Colonic mucosa (tissue), 4 donors: ENCODE measurements around the gene PDE2A. TPM values are rescaled to one million over a fixed set of nuclear protein-coding genes. Genes with fewer than 3 reads are reported as not detected.

Experiments used
- DNase-seq: peaks from one replicate; pipeline ENCODE4 v3.0.0-alpha.2; 2020
- H3K27ac ChIP-seq: fragments of 200-600 bp; one replicate; pipeline ENCODE4 v1.8.0; 2021
- H3K27me3 ChIP-seq: fragments of 200-600 bp; one replicate; pipeline ENCODE4 v1.8.0; 2021
- H3K36me3 ChIP-seq: fragments of 200-600 bp; one replicate; pipeline ENCODE4 v1.8.0; 2021
- H3K4me1 ChIP-seq: fragments of 200-600 bp; one replicate; pipeline ENCODE4 v1.8.0; 2021; ENCODE audit warnings: mild to moderate bottlenecking
- H3K4me3 ChIP-seq: fragments of 200-600 bp; one replicate; pipeline ENCODE4 v1.8.0; 2021
- H3K9ac ChIP-seq, 2 donors: one replicate each; pipeline ENCODE4 v1.7.0; 2013; ENCODE audit warnings: control low read depth in 2 of 2, low read depth in 2 of 2, low read length in 2 of 2
- H3K9me3 ChIP-seq: fragments of 200-600 bp; one replicate; pipeline ENCODE4 v1.8.0; 2021
- intact Hi-C: fragments of 100-400 bp; cut with DNase I; formaldehyde crosslinking; loops from one replicate; pipeline ENCODE4 v1.14.1; 2022
- total RNA-seq, 2 donors: library from RNA; stranded (reverse); fragmentation: NEBNext Ultra II Directional in 1 of 2; extraction: Animal tissue kit (Norgen Biotek cat#: 25700) in 1 of 2; gene quantifications; one replicate each; pipeline ENCODE4 v1.2.1, GENCODE V29; 2021
- TF ChIP-seq, protein P1 (sequence below): fragments of 200-600 bp; IDR thresholded peaks from one replicate; pipeline ENCODE4 v1.8.0; 2022; ENCODE audit warnings: antibody characterized with exemption, mild to moderate bottlenecking
- donor health status: healthy.
- donor health status: DM: no; HTN: no; CAD: no.
- donor health status: DM: no; HTN: no; CAD: no.

The PDE2A gene
- total RNA-seq, 2 donors from 2014 or later: 5.6 to 8.9 TPM

DNA sequence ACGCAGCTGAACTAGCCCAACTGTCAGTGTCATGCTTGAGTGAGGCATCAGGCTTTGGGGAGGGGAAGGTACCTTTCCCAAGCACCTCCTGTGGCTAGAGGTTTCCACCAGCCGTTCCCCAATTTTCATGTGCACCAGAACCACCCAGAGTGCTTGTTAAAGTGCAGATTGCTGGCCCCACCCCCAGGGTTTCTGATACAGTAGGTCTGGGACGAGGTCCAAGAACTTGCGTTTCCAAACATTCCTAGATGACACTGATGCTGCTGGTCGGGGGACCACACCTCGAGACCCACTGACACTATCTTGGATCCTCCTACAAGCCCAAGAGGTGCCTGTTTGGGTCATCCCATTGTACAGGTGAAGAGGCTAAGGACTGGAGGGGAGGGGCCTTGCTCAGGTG lies 59.8 kb downstream of the PDE2A start:
- intact Hi-C loops: no loop called here
- H3K4me3 ChIP-seq: no peak overlapping the region
- H3K9me3 ChIP-seq: no peaks in the 10 kb centered on the region
- H3K4me1 ChIP-seq: no peaks in the 10 kb centered on the region
- H3K27me3 ChIP-seq: no peaks in the 10 kb centered on the region
- no peaks in the 10 kb centered on the region for H3K36me3 ChIP-seq
- no peak overlapping the region for H3K27ac ChIP-seq
- DNase-seq: no peak
- no peak overlapping the region for H3K9ac ChIP-seq
- TF ChIP-seq, protein P1, sequence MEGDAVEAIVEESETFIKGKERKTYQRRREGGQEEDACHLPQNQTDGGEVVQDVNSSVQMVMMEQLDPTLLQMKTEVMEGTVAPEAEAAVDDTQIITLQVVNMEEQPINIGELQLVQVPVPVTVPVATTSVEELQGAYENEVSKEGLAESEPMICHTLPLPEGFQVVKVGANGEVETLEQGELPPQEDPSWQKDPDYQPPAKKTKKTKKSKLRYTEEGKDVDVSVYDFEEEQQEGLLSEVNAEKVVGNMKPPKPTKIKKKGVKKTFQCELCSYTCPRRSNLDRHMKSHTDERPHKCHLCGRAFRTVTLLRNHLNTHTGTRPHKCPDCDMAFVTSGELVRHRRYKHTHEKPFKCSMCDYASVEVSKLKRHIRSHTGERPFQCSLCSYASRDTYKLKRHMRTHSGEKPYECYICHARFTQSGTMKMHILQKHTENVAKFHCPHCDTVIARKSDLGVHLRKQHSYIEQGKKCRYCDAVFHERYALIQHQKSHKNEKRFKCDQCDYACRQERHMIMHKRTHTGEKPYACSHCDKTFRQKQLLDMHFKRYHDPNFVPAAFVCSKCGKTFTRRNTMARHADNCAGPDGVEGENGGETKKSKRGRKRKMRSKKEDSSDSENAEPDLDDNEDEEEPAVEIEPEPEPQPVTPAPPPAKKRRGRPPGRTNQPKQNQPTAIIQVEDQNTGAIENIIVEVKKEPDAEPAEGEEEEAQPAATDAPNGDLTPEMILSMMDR: no peak

DNA sequence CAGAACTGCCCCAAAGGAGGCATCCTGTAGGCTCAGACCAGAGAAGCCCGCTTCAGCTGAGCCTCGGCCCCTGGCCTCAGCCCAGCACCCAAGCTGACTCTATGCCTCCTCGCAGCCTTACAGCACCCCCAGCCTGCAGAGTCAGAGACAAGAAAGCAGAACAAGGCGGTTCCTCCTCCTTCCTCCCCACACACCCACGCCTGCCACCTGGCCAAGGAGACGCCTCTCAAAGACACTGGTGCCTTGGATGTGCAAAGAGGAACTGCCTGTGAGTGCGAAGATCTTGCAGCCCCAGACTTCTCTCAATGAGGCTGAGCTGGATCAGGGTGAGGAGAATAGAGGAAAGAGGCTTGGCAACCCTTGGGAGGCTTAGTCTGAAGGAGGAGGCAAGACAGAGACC lies 60.2 kb downstream of the PDE2A start:
- H3K36me3 ChIP-seq: no peaks in the 10 kb centered on the region
- no peaks in the 10 kb centered on the region for H3K9me3 ChIP-seq
- H3K4me1 ChIP-seq: no peaks in the 10 kb centered on the region
- DNase-seq: peak; percentile 27
- TF ChIP-seq, protein P1: no peak
- no peak overlapping the region for H3K4me3 ChIP-seq
- intact Hi-C loops: no loop called here
- H3K9ac ChIP-seq: no peak overlapping the region
- no peaks in the 10 kb centered on the region for H3K27me3 ChIP-seq
- H3K27ac ChIP-seq: no peak overlapping the region

DNA sequence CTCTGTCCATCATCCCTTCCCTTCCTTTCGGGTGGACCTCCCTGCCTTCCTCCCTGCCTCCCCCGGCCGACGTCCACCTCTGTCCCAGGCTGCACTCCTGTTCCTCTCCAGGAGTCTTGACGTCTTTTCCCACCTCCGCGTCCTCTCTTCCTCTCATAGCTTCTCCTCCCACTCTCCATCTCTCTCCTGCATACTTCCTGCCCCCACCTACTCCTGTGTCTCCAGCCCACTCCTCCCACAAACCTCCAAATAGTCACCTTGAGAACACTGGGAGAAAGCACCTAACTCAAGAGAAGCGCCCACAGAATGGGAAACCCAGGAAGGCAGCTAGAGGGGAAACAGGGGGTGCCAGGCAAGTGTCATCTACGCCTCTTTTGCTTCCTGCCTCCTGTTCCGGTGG lies 60.8 kb downstream of the PDE2A start:
- H3K4me3 ChIP-seq: no peak overlapping the region
- TF ChIP-seq, protein P1: no peak
- no peaks in the 10 kb centered on the region for H3K9me3 ChIP-seq
- H3K27me3 ChIP-seq: no peaks in the 10 kb centered on the region
- intact Hi-C loops: no loop called here
- H3K27ac ChIP-seq: no peak overlapping the region
- no peaks in the 10 kb centered on the region for H3K36me3 ChIP-seq
- no peak overlapping the region for H3K9ac ChIP-seq
- DNase-seq: no peak
- H3K4me1 ChIP-seq: no peaks in the 10 kb centered on the region

DNA sequence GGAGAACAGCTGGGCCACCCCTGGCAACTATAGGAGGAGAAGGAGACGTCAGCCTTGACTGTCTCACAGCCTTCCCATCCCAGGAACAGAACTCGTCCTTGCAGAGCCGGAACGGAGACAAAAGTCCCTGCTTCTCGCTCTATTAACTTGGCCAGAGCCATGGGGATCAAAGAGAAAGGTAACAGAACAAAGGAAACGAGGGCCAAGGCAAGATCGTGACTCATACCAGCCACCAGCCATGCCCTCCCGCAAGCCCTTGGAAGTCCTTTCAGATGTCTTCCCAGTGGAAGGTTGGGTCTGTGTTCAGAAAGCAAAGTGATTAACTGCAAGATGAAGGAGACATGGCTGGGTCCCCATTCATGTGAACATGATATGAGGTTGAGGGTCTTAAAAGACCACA lies 64.7 kb downstream of the PDE2A start:
- H3K36me3 ChIP-seq: no peaks in the 10 kb centered on the region
- no peak overlapping the region for H3K27ac ChIP-seq
- no peaks in the 10 kb centered on the region for H3K27me3 ChIP-seq
- no peak for DNase-seq
- intact Hi-C loops: no loop called here
- no peaks in the 10 kb centered on the region for H3K9me3 ChIP-seq
- no peak overlapping the region for H3K9ac ChIP-seq
- H3K4me3 ChIP-seq: no peak overlapping the region
- no peaks in the 10 kb centered on the region for H3K4me1 ChIP-seq
- TF ChIP-seq, protein P1: no peak

DNA sequence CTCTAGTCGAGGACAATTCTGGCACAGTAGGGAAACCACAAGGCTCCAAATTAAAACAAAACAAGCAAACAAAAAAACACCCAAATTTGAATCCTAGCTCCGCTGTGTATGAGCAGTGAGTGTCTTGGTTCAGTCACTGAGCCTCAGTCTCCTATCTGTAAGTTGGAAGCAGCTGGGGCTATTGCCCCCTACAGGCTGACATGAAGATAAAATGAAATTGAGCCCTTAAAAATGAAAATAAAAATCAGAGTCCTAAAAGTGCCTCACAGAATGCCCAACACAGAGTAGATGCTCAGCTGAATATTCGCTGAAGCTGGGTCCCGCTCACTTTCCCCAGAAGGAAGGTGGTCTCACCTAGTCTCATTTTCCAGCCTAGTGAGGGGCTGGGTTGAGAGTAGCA lies 65.2 kb downstream of the PDE2A start:
- Histone ChIP-seq H3K27ac (no peak overlapping the region), H3K4me1 (no peaks in the 10 kb centered on the region), H3K27me3 (no peaks in the 10 kb centered on the region), H3K4me3 (no peak overlapping the region), H3K9me3 (no peaks in the 10 kb centered on the region), H3K36me3 (no peaks in the 10 kb centered on the region), H3K9ac (no peak overlapping the region)
- intact Hi-C loops: no loop called here
- TF ChIP-seq, protein P1: peak; percentile 48
- DNase-seq: no peak

DNA sequence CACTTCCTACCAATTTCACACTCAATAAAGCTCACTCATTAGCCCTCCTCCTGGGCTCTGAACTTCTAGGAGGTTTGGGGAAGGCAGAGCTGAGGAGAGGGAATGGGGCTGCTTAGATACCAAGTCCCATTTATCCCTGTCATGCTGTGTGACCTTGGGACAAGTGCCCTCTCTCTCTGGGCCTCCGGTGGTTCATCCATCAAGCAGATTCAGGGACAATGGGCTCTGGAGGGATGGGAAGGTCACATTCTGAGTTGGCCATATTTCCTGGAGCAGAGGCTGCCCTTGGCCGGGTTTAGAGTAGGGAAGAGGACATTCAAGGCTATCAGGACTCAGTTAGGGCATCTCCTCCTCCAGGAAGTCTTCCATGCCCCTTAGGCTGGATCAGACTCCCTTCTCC lies 66.7 kb downstream of the PDE2A start:
- Histone ChIP-seq H3K27ac (no peak overlapping the region), H3K36me3 (no peaks in the 10 kb centered on the region)

More for the DNA sequence above, 66.7 kb downstream of the PDE2A start:
- Histone ChIP-seq H3K9ac (no peak overlapping the region), H3K27me3 (no peaks in the 10 kb centered on the region), H3K4me3 (no peak overlapping the region), H3K4me1 (no peaks in the 10 kb centered on the region), H3K9me3 (no peaks in the 10 kb centered on the region)
- no peak for DNase-seq
- intact Hi-C loops: no loop called here
- TF ChIP-seq, protein P1: no peak
